HG02943 (cell line): ENCODE data around the gene IL1RAPL1.

Experiments used
- ATAC-seq: cut with Tn5 transposase; IDR thresholded peaks from one replicate; pipeline ENCODE4 v1.9.1; 2021; ENCODE audit warnings: mild to moderate bottlenecking, low read depth, moderate library complexity; ENCODE audit not compliant: unreplicated experiment

The IL1RAPL1 gene

DNA sequence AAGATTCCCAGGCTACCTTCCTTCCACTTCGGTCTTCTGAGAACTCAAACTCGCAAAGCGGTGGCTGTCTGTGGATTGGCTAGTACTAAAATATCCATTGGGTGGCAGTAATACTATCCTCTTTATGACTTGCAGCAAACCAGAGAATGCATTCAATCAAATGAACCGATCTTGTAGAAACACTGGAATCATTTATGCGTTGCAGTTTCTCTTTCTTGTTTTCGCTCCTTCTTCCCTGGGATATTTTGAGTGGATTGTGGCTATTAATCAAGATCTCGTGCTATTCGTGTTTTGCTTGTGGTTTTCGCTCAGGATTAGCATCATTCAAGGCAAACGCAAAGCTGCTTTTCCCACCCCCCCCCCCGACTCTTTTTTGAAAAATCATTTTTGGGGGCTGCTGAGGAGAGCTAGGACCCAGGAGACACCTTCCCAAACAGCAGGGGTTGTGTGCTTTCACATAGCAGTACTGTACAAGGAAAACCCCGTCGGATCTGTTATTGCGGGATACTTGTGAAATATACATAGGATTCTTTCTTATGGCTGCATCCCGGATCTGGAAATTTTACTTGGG is at the start of gene IL1RAPL1:
Gene IL1RAPL1, plus strand, starts transcription at position 466 of the 571 bp plus-strand sequence.
- ATAC-seq: no peak

DNA sequence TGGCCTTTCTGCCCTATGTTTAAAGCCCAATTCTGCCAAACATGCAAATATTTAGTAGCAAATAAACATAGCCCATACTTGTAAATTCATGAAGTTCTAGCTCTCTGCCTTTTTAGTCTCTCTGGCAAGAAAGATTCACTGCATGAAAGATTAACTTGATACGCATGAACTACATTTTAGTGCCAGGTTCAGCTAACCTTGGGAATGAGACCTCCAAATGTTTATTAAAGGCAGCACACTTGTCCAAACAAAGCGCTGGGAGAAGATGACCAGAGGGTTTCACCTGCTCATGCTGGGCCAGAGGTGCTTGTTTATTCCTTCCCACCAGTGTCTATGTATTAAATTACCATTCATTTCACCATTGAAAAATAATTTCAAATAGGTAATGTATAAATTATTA is 44.5 kb upstream of the IL1RAPL1 start:
- no peak for ATAC-seq

DNA sequence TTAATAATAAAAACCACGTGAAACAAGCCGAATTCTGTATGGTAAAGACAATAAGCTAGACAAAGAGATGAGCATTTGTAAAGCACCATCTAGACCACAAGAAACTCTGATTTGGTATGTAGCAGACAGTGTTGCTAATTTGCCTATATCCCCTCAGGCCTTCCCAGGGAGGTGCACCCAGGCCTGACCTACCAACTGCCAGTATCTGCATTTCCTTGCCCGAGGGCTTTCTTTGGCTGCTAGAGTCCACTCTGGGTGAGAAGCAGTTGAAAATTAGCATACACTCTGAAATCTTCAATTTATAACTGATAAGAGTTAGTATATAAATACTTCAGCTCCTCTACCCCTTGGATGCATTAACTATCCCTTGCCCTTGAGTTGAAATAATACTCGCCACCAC is 37.4 kb upstream of the IL1RAPL1 start:
- ATAC-seq: no peak

DNA sequence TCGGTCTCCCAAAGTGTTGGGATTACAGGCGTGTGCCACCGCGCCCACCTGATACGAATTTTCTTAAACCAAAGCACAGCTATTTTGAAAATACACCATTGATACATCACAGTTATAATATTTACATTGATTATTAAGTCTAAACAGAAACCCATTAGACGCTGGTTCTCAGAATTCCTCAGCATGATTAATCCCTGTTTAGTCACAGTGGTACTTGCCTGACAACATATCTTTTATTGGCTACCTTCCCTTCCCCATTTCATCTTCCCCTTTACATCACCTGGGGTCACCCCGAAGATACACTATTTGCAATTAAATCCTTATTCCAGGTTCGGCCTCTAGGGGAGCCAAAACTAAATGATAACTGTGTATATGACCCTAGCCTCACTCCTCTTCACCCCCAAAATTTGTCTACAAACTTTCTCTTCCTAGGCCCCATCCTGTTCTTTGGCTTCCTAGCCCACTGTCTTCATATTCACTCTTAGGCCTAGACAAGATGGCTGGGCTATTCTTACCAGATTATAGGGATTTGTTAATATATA is 36.8 kb upstream of the IL1RAPL1 start:
- no peak for ATAC-seq

DNA sequence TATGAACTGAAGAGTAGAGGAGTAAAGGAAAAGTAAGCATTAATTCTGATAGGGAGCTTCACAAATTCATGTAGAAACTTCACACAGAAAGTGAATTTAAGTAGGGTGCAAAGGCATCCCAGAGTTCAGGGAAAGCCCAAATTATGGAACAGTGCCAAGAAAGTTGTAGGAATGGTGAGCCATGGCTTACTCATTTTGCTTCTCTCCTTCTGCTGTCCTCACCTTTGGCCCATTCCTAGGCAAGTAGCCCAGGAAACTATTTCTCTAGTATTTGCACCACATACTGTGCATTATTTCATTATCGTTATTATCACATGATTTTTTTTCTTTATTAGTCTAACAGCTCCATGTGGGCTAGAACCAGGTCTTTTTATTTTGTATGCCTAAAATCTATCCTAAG is 34.9 kb upstream of the IL1RAPL1 start:
- ATAC-seq: no peak

DNA sequence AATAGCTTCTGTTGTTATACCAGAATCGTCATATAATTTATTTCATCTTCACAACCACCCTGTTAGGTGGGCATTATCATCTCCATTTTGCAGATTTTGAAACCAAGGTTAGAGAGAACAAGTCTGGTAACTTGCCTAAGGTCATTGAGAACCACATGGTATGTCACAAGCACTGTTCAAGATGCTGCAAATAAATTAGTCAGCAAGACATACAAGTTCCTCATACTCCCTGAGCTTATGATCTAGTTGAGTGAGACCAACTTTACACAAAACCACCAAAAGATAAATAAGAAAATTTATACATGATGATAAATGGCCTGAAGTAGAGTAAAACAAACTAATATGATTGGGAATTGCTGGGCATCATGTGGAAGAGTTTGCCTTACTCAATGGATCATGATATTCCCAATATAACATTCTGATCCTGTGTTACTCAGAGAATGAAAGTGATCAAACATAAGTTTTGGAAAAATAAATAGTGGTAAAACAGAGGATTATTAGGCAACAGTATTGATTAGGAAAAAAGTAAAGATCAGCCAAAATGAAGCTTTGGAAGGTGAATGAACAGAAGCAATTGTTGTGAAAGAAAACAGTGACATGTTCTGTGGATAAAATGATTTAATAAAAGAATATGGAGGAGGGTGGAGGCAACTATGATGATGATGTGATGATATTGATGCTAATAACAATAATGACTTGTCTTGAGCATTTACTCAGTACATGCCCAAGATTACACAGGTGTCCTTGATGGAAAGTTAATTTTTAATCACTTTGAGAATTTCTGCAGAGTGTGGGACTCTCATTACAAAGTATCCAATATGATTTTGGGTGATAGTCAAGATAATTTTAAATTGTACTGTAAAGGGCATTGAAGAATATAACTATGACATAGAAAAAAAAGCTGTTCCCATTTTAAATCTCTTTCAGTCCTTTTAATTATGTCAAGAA is 34.1 kb upstream of the IL1RAPL1 start:
- ATAC-seq: no peak

DNA sequence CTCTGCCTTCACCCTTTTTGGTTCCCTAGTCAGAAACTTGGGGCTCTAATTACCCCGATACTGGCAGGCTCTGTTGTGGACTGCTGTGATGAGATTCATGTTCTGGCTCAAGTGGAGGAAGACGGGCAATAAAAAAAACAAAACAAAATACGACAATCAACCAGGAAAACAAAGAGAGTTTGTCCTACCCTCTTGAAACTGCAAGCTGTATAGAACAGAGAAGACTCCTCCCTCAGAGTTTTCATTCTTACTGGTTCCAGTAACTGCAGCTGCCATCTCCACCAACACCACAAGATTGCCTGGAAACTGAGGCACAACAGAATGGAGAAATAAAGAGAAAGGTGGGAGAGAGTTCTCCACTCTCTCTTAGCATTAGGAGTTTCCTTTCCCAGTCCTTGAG is 11.1 kb upstream of the IL1RAPL1 start:
- no peak for ATAC-seq

DNA sequence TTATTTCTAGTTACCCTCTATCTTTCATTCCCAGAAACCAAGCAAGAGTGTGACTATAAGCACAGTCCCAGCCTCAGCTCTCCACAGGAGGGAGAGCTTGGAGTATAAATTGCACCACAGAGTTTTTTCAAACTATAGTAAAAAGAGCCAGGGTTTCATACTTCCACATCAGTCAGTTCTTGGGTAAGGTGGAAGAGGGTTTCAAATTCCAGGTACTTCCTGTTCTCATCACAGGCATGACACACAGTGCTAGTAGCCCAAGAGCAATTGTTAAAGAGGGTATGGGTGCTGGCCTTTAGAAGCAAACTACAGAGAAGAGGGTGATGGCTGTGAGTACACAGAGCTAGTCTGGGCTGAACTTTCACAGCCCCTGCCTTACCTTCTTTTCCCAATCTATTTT is 5.7 kb upstream of the IL1RAPL1 start:
- no peak for ATAC-seq

DNA sequence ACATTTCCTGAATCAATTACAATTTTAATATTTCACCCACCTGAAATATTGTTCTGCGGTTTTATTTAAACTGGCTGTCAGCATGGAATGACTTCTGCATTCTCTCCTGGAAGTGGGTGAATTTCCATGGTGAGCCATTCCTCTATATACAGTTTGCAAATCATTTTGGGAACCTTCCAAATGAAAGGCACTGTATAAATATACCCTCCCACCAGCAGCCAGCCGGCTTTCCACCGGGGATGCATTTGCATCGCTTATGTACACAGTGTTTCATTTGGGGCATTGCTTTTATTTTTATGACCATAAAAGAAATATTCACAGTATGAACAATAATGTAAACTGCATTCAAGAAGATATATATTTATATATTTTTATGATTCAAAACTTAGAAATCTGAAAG is 4.7 kb upstream of the IL1RAPL1 start:
- no peak for ATAC-seq

DNA sequence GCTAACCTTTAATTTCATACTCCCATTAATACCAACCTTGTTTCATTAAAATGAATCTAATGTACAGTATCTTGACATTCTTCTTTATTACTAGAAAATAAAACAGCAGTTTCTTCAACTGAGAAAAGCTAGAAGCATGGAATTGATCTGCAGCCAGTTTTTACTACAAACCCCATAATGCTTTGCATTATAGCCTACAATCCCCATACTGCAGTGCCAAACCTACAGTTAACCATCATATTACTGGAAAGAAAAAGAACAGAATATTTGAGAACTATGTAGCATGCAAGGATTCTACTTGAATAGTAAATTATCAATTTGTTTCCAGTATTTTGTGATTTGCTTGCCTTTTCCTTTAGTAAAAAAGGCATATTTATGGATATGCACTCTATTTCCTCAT is 3.2 kb upstream of the IL1RAPL1 start:
- no peak for ATAC-seq

DNA sequence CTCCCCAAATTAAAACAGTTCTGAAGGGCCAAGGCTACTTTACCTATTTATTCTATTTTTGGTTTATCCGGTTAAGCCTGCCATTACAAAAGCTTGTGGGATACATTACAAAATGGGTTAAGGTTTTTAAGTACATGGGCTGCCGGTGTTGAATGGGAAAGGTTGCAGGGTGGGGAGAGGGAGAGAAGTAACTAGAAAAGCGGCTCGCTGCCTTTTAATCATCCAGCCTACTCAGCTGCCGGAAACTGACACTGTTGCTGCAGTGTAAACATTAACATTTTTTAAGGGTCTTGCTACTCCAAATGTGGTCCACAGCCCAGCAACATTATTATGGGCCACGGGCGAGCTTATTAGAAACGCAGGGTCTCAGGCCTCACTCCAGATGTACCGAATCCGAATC is 1.5 kb upstream of the IL1RAPL1 start:
- no peak for ATAC-seq

DNA sequence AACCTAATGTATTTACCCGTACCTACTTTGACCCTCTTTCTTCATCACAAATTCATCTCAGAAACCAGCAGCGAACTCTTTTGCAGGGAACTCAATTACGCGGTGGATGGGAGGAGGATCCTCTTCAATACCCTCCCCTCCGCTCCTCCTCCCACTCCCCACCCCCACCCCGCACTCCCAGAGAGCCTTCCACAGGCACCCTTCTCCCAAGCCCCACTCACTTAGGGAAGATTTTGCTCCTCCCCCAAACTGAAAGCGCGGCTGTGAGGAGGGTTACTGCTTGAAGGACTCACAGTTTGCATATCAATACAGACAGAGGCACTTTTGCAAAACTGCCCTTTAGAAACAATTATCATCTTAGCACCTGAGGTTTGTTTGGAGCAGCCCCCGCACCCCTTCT is 960 bp upstream of the IL1RAPL1 start:
- ATAC-seq: no peak

DNA sequence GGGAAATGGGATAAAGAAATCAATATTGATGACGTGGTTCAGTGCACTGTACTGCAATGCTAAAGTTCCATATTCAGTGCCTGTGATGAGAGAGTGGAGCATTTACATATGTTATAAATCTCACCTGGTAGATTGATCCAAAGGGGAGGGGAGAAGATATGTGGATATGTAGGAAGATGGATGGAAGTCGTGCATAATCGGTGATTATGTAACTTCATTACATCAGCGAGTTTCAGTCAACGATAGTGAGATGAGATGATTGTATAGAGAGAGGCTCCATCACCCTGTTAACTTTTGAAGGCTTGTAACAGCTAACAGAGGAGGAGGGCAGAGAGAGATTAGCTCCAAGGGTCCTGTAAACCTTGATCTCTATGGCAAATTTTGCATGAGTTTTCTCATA is 1.8 kb downstream of the IL1RAPL1 start:
- ATAC-seq: no peak

DNA sequence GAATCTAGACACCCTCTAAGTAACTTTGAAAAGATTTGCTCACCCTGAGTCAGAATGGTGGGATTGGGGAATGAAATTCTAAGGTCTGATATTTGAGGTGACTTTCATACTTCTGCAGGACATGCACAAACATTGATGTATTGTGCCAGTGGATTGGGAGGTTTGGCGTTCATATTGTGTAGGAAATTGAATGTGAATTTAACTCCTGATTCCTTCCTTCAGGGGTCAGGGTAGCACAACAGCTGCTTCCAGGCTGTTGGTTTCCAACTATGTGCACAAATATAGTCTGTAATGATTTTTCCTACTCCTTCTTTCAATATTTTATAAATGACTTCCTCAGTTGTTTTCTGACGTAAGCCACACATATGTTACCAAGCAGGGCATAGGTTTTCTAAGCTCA is 3.1 kb downstream of the IL1RAPL1 start:
- ATAC-seq: no peak

DNA sequence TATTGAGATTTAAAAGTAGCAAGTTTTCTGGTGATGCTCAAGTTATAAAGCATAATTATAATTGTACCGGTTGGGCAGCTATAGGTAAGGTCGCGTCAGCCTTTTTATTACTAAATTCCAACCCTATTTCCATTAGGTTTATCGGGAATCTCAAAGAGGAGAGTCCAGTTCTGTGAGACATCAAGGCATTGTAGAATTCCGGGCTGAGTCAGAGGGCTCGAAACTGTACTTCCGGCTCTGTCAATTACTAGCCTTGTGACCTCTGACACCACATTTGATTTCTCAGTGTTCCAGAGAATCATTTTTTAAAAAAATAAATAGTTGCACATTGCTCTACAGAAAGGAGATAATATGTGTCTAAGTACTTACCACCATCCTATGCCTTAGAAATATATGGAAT is 4.3 kb downstream of the IL1RAPL1 start:
- ATAC-seq: no peak

DNA sequence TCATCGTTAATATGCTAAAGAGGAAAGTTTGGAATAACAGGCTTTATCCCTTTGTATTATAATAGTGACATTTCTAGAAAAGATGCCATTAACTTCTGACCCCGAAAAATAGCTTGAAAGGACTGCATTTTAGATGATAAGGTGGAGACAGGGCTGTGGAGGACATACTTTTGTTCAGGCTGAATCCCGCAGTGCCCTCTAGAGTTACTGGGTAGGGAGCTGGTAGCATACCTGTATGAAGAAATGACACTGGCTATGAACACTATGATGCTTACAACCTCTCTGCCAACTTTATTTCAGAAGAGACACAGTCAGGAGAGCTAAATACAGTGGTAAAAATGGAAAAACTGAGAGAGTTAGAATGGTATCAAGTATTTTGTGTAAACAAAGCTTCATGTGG is 8.1 kb downstream of the IL1RAPL1 start:
- ATAC-seq: no peak

DNA sequence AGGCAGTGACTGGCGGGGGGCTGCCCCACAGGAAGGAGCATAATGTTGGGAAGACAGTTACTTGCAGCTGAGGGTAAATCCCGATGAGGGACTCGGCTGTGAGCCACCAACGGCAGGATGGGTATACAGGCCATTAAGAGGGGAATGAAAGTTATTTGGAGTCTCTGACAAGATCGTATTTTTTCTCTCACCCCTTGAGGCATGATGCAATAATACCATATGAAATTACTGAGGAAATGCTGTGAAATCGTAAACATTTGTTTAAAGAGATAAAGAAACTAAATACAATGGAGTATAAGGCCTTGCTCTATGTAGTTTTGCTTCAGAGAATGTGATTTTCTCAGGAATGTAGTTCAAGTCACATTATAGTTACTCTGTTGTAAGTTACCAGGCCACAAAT is 12.7 kb downstream of the IL1RAPL1 start:
- no peak for ATAC-seq

DNA sequence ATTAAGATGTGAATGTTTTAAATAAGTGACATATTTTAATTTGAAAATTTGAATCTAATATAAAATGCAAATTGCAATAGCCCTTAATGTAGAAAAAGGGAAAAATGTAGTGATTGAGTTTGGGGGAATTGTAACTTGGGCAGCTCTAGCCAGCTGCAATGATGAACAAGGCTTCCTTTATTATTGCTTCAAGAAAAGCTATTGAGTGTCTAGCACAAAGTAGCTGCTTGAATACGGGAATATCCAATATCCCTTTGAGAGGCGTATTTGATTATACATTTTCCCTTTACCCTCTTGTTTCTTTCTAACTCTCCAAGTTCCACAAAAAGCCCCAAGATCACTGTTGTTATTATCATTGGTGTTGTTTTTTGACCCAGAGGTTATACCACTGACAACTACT is 21.8 kb downstream of the IL1RAPL1 start:
- ATAC-seq: no peak

DNA sequence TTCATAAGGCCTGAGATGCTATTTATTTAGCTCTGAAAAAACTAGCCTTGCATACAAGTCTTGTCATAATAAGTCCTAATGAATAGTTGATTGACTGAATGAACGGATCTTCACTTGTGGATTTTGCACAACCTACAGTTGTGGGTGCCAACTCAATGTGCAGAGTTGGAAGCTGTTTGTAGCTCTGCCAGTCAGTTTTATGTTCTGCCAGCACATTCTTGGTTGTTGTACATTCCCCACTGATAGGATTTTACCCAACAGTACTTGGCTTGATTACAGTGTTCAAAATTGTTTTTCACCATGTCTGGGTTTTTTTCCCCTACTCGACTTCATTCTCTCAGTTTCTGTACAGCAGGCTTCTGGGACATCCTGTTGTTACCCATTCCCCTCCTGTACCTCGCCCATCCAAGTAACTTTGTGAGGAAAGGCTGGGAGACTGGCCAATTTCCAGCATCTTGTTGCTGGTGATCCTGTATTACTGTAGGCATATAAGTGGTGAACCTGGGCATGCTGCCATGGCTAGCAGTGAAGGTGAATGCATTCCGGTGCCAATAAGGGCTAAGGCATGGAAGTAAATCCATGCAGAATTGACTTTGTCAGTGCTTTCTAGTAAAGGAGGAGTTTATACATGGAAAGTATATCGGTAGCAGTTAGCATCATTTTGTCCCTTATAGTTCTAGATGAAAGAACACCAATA is 22.8 kb downstream of the IL1RAPL1 start:
- no peak for ATAC-seq

DNA sequence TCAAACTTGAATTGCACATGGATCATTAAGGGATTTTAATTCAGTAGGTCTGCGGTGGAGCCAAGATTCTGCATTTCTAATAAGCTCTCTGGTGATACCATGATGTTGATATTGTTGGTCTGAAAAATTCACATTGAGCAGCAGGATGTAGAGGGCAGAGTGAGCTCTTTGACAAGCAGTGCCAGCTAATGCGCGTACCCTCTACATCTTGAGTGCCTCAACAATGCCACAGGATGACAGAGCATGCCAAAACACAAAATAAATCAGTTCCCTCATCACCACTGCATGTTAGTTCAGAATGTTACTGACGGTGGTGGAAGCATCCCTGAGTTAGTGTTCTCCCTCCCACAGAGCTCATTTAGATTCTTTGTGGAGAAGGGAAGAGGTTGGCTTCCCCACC is 23.5 kb downstream of the IL1RAPL1 start:
- ATAC-seq: no peak

DNA sequence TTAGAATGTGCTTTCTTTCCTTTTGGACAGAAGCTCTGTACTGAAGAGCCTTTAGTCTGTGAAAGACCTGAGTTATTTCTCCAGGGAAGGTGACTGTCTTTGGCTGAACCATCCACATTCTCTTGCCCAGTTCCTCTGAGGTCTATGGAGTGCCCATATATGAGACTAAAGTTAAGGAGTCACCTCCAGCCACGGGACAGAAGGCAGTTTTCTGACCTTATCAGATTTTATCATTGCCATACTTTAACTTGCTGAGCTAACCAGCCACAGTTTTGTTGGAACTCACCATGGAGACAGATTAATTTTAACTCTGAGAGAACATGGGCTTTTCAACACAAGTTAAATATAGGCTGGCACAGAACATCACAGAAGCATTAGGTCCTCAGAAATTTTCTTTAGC is 26.3 kb downstream of the IL1RAPL1 start:
- no peak for ATAC-seq
